Heart left ventricle (tissue), 13 donors: ENCODE results near the gene ARHGAP15.

Source experiments
- CTCF ChIP-seq, 12 donors: fragments of 200-600 bp; sonication (generic) in 4 of 12; IDR thresholded peaks; one replicate each; pipeline versions ENCODE4 v1.5.0 to v1.8.0; 2018 to 2022; ENCODE audit warnings: antibody characterized with exemption in 12 of 12, mild to moderate bottlenecking in 5 of 12
- POLR2A ChIP-seq, 2 donors: fragments of 450-650 bp; IDR thresholded peaks; one replicate each; pipeline ENCODE4 v1.6.1; 2017; ENCODE audit warnings: antibody characterized with exemption in 2 of 2, mild to moderate bottlenecking in 2 of 2, moderate library complexity in 2 of 2
- donor health status: ischemic (EF 13 %, LVEDD 7.1; RV severe dilation, severe dysfunction).
- donor health status: DM: no; HTN: yes; CAD: no.
- donor health status: DM: no; HTN: no; CAD: no.
- donor health status: ischemic (EF 25% LVEDD 6.9; RV normal size, moderate dysfunction).
- donor health status: ischemic (EF 25% LVEDD 5.7; RV mildly dilated, moderate dysfunction).
- donor health status: ischemic (EF 35%, LVEDD 5.7; RV mildly dilated, moderate dysfunction).
- donor health status: nonischemic (EF 11% LVEDD 7.7; RV severe dilation, severe dysfunction).
- donor health status: DM: yes; HTN: yes; CAD: no.
- donor health status: PGD.
- donor health status: ischemic (EF 29% LVEDD 5.4; RV normal size, mild dysfunction).
- donor health status: nonischemic (EF 23%, LVEDD 6.1; RV moderate dilation, normal function).

GRCh38 chr2:143133783-143134182, 4.6 kb downstream of the ARHGAP15 start:
- TF ChIP-seq CTCF (IDR thresholded peaks at IDR 0.05) (no peak), POLR2A (IDR thresholded peaks at IDR 0.05) (no peak)
